ENCODE measurements around the gene HSPB1. TPM values are rescaled to one million over a fixed set of nuclear protein-coding genes. Genes with fewer than 3 reads are reported as not detected.

Gene HSPB1
- total RNA-seq, 1 experiment from 2014 or later: 82.1 TPM

GRCh38 chr7:76280408-76280807 is 22.1 kb upstream of the HSPB1 start:
- no TSS peak for BruUV-seq (replicated peaks)
- ChIA-PET POLR2A (no interaction called here), CTCF (no interaction called here)
- Histone ChIP-seq H3K36me3 (ENCODE audit: control insufficient read depth, insufficient read depth, low read length) (no peaks in the 10 kb centered on the region), H3K4me1 (peaks cover 3% of the 10 kb centered on the region; the same call in 1 of the 2 replicates), H3K27me3 (replicated peaks; ENCODE audit: control insufficient read depth, insufficient read depth, low read length) (peaks cover 2% of the 10 kb centered on the region; the same call in 1 of the 2 replicates), H3K4me3 (ENCODE audit: low read depth, low read length) (no peak overlapping the region), H3K9me3 (no peaks in the 10 kb centered on the region)
- peaks cover 26% of the 10 kb centered on the region for H3K27me3 Mint-ChIP-seq (ENCODE audit: insufficient read depth, unreplicated experiment)
- H3K4me3 Mint-ChIP-seq (ENCODE audit: unreplicated experiment): no peak overlapping the region
- H3K9me3 Mint-ChIP-seq (ENCODE audit: unreplicated experiment): no peaks in the 10 kb centered on the region
- TF ChIP-seq, protein P1, sequence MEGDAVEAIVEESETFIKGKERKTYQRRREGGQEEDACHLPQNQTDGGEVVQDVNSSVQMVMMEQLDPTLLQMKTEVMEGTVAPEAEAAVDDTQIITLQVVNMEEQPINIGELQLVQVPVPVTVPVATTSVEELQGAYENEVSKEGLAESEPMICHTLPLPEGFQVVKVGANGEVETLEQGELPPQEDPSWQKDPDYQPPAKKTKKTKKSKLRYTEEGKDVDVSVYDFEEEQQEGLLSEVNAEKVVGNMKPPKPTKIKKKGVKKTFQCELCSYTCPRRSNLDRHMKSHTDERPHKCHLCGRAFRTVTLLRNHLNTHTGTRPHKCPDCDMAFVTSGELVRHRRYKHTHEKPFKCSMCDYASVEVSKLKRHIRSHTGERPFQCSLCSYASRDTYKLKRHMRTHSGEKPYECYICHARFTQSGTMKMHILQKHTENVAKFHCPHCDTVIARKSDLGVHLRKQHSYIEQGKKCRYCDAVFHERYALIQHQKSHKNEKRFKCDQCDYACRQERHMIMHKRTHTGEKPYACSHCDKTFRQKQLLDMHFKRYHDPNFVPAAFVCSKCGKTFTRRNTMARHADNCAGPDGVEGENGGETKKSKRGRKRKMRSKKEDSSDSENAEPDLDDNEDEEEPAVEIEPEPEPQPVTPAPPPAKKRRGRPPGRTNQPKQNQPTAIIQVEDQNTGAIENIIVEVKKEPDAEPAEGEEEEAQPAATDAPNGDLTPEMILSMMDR (IDR thresholded peaks at IDR 0.05; ENCODE audit: insufficient read depth in 1 of 2, low read depth in 1 of 2, low read length in 1 of 2, severe bottlenecking in 1 of 2, unreplicated experiment in 1 of 2): no peak
- no peak for DNase-seq
- intact Hi-C loops (cut with micrococcal nuclease; ENCODE audit: unreplicated experiment): no loop called here
- no peak overlapping the region for H3K27ac Mint-ChIP-seq (ENCODE audit: unreplicated experiment)
- H3K4me1 Mint-ChIP-seq (ENCODE audit: low read depth, unreplicated experiment): peaks cover 9% of the 10 kb centered on the region
- H3K36me3 Mint-ChIP-seq (ENCODE audit: insufficient read depth, unreplicated experiment): no peaks in the 10 kb centered on the region

DNA sequence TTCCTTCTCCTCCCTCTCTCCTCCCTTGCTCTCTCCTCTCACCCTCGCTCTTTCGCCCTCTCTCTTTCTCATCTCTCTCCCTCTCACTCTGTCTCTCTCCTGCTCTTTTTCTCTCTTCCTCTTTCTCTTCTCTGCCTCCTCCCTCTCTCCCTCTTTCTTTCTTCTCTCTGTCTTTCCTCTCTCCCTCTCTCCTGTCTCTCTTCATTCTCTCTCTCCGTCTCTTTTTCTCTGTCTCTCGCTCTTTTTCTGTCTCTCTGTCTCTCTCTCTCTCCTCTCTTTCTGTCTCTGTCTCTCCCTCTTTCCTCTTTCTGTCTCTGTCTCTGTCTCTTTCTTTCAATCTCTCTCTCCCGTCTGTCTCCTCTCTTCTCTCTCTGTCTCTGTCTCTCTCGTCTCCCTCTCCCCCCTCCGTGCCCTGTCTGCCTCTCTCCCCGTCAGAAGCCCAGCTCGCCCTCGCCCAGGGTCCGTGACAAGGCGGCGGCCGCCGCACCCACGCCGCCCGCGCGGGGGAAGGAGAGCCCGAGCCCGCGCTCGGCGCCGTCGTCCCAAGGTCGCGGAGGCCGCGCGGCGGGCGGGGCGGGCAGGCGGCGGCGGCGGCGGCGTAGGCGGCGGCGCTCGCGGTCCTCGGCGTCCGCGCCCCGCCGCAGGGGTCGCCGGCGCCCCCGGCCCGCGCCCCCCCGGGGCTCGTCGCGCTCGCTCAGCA is 21.3 kb upstream of the HSPB1 start:
- TF ChIP-seq, protein P1 (IDR thresholded peaks at IDR 0.05; ENCODE audit: insufficient read depth in 1 of 2, low read depth in 1 of 2, low read length in 1 of 2, severe bottlenecking in 1 of 2, unreplicated experiment in 1 of 2): no peak
- intact Hi-C loops (cut with micrococcal nuclease; ENCODE audit: unreplicated experiment): no loop called here
- H3K9me3 Mint-ChIP-seq (ENCODE audit: unreplicated experiment): no peaks in the 10 kb centered on the region
- no peak for DNase-seq
- peak overlapping the region; percentile 41 for H3K4me3 Mint-ChIP-seq (ENCODE audit: unreplicated experiment)
- H3K27me3 Mint-ChIP-seq (ENCODE audit: insufficient read depth, unreplicated experiment): peaks cover 26% of the 10 kb centered on the region
- Histone ChIP-seq H3K36me3 (ENCODE audit: control insufficient read depth, insufficient read depth, low read length) (no peaks in the 10 kb centered on the region), H3K4me1 (peaks cover 3% of the 10 kb centered on the region; the same call in 1 of the 2 replicates), H3K9me3 (no peaks in the 10 kb centered on the region), H3K27me3 (replicated peaks; ENCODE audit: control insufficient read depth, insufficient read depth, low read length) (peaks cover 2% of the 10 kb centered on the region; the same call in 1 of the 2 replicates), H3K4me3 (ENCODE audit: low read depth, low read length) (peak overlapping the region; percentile 30)
- H3K27ac Mint-ChIP-seq (ENCODE audit: unreplicated experiment): no peak overlapping the region
- POLR2A ChIA-PET: interaction anchor here (0.5 kb wide), 1 partner anchor 11 kb away, joined by 3 read pairs; no protein-coding TSS in a partner anchor
- no TSS peak for BruUV-seq (replicated peaks)
- H3K4me1 Mint-ChIP-seq (ENCODE audit: low read depth, unreplicated experiment): peaks cover 9% of the 10 kb centered on the region
- CTCF ChIA-PET: interaction anchor here (0.6 to 1.9 kb wide), 2 partner anchors 33 to 66 kb away, joined by 3 to 7 read pairs; no protein-coding TSS in a partner anchor
- no peaks in the 10 kb centered on the region for H3K36me3 Mint-ChIP-seq (ENCODE audit: insufficient read depth, unreplicated experiment)

DNA sequence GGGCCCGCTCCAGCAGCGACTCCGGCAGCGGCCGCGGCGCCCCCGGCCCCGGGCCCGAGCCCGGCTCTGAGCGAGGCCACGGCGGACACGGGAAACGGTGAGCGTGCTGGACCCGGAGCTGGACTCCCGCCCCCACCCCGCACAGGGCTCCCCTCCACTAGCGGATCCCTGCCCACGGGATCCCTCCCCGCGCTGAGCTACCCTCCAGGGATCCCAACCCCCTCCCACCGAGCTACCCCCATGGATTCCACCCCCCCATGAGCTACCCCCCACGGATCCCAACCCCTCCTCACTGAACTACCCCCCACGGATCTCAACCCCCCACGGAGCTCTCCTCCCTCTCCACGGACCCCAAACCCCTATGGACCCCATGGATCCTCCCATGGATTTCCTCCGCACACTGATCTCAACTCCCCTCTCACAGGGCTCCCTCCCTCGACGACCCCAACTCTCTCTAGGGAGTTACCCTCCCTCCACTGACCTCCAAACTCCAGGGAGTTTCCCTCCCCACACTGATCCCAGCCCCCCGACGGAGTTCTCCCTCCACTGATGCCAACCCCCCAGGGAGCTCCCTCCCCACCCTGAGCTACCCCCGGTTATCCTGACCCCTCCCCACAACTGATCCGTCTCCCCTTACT is 20.6 kb upstream of the HSPB1 start:
- peak overlapping the region; percentile 33 for H3K4me3 ChIP-seq (ENCODE audit: low read depth, low read length)
- no TSS peak for BruUV-seq (replicated peaks)
- Mint-ChIP-seq H3K36me3 (ENCODE audit: insufficient read depth, unreplicated experiment) (no peaks in the 10 kb centered on the region), H3K27me3 (ENCODE audit: insufficient read depth, unreplicated experiment) (peaks cover 26% of the 10 kb centered on the region), H3K4me3 (ENCODE audit: unreplicated experiment) (peak overlapping the region; percentile 81), H3K4me1 (ENCODE audit: low read depth, unreplicated experiment) (peaks cover 9% of the 10 kb centered on the region), H3K9me3 (ENCODE audit: unreplicated experiment) (no peaks in the 10 kb centered on the region), H3K27ac (ENCODE audit: unreplicated experiment) (no peak overlapping the region)
- no peaks in the 10 kb centered on the region for H3K9me3 ChIP-seq
- peaks cover 2% of the 10 kb centered on the region; the same call in 1 of the 2 replicates for H3K27me3 ChIP-seq (replicated peaks; ENCODE audit: control insufficient read depth, insufficient read depth, low read length)
- TF ChIP-seq, protein P1 (IDR thresholded peaks at IDR 0.05; ENCODE audit: insufficient read depth in 1 of 2, low read depth in 1 of 2, low read length in 1 of 2, severe bottlenecking in 1 of 2, unreplicated experiment in 1 of 2): no peak
- intact Hi-C loops (cut with micrococcal nuclease; ENCODE audit: unreplicated experiment): no loop called here
- H3K4me1 ChIP-seq: peaks cover 3% of the 10 kb centered on the region; the same call in 1 of the 2 replicates
- DNase-seq: no peak
- ChIA-PET CTCF (interaction anchor here (0.6 to 1.9 kb wide), 3 partner anchors 17 to 66 kb away, joined by 3 to 7 read pairs (median 3); no protein-coding TSS in a partner anchor), POLR2A (interaction anchor here (0.5 to 0.6 kb wide), 2 partner anchors 12 to 77 kb away, joined by 3 to 9 read pairs; no protein-coding TSS in a partner anchor)
- H3K36me3 ChIP-seq (ENCODE audit: control insufficient read depth, insufficient read depth, low read length): no peaks in the 10 kb centered on the region
